NCI-H345 (cell line): ENCODE measurements around the gene ZDHHC16.
A peak's percentile ranks its signal among the peaks of the same experiment; 100 is the strongest.
"Not testable (repeated sequence)": the region's sequence is repeated elsewhere in the genome, so short reads cannot be mapped to it uniquely, and the experiment has no call there.

ENCODE experiments used
- DNase-seq: peaks from one replicate; lab custom pipeline; 2025; lab: John Stamatoyannopoulos, UW

Gene ZDHHC16

DNA sequence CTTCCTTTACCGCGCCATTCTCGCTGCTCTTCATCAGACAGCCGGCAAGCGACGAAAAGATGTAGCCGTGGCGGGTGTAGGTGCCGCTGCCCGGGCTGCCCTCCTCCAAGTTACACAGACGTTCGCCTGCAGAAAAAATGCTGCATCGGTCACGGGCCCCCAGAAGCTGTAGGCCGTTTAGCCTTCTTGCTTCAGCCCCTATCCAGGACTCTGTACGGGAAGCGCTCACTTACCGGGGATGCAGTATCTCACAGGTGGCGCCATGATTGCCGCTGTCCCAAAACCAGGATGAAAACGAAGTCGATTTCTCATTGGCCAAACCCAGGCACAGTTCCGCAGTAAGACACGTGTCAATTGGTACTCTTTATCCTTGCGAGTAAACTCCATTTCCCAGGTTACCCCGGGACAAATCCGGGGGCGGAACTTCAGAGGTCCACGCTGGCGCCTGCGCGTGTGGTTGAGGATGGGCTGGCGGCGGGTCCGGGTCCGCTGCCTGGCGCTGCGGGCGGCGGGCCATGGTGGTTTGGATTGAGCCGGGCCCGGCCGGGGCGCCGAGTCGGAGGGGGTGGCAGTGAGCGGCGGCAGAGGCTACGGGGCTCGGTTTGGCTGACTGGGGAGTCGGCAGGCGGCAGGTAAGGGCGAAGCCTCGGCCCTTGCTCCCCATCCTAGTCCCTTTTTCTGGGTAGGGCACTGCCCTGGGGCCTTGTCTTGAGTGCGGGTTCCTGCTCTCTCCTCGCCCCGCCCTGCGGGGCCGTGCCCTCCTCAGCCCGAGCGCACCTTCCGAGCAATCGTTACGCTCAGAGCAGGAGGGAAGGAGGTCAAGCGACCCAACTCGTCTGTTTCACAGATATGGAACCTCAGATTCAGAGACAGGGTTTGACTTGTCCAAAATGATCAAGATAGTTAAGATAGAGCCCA is at the start of gene ZDHHC16, which contains the start of gene EXOSC1:
ZDHHC16 (plus strand) TSS at position 454 of the 918 bp plus-strand sequence. CDS start 5,501 bp downstream, outside the sequence.
EXOSC1 (minus strand) TSS at position 285 of the 918 bp plus-strand sequence; CDS start at position 264, 21 bp downstream.
- peak; percentile 91 for DNase-seq

DNA sequence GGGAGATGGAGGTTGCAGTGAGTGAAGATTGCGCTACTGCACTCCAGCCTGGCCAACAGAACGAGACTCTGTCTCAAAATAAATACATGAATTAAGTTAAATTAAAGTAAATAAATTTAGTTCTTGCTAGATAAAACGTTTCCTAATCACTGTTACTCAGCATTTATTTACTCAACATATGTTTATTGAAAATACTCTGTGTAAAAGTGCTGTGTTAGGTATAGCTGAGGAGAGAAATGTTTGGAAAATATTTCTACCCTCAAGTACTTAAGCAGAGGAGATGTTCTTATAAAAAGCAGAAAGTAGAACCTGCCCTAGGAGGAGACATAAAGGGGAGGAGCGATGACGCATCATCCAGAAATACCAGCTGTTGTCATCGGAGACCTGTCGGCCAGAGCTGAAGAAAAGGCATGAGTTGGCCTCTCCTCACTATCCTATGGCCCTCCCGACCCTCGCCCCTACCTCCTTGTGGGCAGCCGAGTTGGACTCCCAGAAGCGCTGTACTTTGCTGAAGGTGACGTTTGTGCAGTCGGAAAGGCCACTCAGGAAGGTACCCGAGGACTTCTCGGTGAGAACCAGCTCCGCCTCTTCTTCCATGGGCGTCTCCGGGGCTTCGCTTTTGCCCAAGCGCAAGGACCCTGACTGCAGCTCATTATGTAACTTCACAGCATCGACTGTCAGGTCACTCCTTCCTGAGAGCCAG is 46.0 kb upstream of the ZDHHC16 start:
- no peak for DNase-seq

DNA sequence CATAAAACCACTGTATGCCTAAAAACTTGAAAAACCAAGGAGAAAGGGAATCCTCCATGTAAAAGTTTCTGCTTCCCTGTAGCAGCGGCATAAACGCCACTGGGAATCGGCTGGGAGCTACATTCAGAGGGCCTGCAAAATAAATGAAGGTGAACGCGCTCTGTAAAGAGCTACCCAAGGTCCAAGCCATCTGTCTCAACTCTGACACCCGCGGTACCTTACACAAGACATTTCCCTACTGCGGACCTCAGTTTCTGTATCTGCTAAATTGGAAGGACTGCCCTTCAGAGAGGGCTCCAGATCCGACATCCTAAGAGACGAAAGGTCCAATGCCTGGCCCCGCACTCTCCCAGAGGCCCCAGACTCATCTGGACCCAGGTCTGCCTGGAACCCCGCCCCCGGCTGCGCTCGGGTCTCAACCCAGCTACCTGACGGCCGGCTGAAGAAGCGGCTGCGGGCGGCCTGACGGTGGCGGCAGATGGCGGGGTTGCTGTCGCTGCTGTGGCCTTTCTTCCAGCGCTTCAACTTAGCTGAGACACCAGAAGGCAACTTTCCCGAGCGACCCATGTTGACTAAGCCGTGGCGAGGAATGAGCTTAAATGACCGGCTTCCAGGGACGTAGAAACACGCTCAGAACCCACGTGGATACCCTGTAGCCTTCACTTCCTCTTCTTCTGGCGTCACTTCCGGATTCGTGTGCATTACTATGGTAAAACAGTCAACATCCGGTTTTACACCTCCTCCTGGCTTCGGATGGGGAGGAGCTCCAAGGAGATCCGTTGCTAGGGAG is 45.1 kb upstream of the ZDHHC16 start, which contains the start of gene RRP12:
RRP12 (minus strand) TSS at position 676 of the 790 bp plus-strand sequence; CDS start at position 567, 109 bp downstream.
- peak; percentile 94 for DNase-seq

DNA sequence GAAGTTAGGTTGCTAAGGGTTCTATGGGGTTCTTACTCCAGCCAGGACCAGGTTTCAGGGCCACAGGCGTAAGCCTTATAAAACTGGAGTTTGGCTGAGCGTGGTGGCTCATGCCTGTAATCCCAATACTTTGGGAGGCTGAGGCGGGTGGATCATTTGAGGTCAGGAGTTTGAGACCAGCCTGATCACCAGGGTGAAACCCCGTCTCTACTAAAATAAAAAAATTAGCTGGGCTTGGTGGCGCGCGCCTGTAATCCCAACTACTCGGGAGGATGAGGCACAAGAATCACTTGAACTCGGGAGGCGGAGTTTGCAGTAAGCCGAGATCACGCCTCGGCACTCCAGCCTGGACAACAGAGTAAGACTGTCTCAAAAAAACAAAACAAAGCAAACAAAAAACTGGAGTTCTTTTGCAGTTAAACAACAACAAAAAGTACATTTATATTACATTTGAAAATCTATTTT is 44.5 kb upstream of the ZDHHC16 start:
- DNase-seq: no peak

DNA sequence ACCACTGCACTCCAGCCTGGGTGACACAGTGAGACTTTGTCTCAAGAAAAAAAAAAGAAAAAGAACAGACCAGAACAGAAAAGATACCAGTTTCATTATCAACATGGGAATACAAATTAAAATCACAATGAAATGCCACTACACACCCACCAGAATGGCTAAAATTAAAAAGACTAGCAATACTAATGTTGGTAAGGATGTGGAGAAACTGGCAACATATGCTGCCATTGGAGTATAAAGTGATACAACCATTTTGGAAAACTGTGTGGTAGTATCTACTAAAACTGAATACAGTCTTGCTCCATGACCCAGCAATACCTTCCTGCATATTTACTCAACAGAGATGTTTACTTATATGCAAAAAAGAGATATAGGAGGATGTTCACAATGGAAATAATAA is 41.9 kb upstream of the ZDHHC16 start:
- DNase-seq: no peak

DNA sequence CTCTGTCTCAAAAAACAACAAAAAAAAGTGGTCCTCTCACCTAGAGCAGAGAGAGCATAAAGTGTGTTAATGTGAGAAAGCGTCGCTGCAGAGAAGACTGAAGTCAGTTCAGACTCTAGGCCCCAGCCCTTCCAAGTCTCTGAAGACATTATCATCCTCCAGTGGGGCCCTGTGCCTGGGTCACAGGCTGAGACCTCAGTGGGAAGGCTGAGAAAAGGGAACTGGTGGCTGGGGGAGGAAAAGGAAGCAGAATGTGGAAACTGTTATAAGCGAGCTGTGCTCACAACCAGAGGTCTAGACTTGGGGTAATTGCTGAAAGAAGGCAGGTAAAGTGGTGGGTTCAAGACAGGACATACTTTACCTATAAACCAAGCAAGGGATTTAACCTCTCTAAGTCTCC is 39.9 kb upstream of the ZDHHC16 start:
- DNase-seq: no peak

DNA sequence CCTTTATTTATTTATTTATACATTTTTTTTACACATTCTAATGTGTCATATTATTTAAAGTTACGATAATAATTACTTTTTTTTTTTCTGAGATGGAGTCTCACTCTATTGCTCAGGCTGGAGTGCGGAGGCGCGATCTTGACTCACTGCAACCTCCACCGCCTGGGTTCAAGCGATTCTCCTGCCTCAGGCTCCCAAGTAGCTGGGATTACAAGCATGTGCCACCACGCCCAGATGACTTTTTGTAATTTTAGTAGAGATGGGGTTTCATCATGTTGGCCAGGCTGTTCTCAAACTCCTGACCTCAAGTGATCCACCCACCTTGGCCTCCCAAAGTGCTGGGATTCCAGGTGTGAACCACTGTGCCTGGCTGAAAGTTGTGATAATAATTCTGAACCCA is 39.5 kb upstream of the ZDHHC16 start:
- DNase-seq: not testable (repeated sequence)

DNA sequence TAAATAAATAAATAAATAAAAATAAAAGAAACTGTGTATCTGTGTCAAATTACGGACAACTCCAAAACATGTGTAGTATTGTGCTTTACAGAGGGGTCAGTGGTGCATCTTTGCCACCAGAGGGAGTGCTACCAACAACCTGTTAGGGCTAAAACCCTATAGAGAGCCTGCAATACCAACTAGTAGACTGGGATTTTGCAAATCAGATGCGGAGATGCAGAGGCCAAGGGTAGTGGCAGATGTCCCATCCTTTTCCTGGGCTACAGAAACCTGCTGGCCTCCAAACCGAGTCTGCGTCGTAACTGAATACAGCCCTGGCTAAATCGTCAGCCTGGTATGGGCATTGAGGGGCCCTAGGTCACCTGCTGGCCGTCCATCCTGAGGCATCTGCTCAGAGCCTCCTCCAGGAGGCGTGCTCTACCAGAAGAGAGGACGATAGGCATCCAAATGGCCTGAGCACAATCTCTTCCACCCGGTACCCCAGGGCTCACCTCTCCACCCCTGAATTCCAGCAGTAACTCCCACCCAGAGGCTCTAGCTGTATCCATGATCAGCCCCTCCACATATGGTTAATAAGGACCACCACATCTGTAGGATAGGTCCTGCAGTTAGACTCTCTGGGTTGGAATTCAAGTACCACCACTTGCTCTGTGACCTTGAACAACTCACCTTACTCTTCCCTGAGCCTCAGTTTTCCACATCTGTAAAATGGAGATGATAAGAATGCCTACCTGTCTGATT is 38.6 kb upstream of the ZDHHC16 start:
- peak; percentile 62 for DNase-seq

DNA sequence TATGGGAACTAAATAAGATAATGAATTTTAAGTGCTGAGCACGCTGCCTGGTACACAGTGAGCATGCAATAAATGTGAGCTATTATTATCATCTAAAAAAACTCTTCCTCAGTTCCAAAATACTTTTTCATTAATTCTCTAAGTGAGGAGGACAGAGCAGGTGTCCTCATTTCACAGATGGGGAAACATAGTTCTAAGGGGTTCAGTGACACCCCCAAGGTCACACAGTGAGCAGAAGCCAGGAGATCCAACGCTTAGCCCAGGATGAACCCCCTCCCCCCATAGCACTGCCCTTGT is 38.1 kb upstream of the ZDHHC16 start:
- no peak for DNase-seq

DNA sequence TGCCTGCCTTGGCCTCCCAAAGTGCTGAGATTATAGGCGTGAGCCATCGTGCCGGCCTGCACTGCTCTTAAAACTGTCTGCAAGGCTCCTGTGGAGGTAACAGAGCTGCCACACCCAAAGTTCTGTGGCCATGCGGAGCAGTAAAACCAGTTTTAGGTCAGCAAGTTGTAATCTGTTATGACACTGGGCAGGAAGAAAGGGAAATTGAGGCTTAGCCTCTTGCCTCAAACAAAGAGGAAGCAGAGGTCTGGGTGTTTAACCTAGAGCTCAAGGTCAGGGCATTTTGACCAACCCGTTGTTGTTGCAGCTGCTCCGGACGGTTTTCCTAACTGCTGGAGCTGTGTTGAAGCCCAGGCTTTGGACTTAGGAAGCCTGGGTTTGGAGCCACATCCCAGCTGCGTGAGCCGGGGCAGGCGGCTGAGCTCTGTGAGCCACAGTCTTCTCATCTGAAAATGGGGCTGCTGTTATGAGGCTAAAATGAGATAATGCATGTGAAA is 37.4 kb upstream of the ZDHHC16 start:
- no peak for DNase-seq

DNA sequence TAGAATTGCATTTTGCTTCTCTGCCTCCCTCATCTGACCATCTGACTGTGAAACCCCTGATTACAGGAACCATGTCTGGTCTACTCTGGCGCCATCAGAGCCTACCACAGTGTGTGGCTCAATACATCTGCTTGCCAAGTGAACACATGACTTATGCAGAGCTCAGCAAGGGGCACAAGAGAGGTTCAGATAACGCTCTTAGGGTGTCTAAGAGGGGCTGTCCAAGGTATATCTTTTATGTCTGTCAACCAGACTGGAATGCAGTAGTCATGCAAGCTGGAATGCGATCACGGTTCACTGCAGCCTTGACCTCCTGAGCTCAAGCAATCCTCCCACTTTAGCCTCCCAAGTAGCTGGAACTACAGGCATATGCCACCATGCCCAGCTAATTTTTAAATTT is 34.6 kb upstream of the ZDHHC16 start:
- no peak for DNase-seq

DNA sequence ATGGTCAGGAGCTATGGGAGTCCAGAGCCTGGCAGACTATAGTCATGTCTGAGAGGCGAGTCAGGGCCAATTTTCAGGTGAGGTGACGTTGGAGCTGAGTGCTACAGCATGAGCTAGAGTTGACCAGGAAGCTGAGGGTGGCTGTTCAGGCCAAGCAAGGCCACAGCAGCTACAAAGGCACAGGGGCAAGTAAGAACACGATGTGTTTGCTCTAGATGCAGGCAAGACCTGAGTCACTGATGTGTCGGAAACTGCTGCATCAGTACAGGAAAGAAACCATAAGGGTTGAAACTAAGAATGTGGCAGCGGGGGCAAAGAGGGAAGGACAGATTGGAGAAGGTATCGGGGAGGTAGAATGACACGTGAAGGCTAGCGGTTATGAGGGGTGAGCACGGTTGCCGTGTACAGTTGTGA is 33.1 kb upstream of the ZDHHC16 start:
- no peak for DNase-seq

DNA sequence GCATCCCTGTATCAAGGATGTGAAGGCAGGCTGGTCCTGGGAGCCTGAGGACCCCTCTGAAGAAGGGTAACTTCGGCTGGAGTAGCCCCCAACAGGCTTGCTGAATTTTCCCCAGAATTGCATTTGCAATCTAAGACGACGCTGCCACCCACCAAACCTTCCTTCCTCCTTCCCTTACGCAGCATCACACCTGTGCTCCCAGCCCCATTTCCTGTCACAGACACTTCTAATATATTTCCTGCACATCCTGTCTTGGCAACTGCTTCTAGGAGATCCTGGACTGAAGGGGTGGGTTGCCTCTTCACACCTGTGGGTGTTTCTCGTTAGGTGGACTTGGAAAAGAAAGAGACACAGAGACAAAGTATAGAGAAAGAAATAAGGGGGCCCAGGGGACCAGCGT is 29.4 kb upstream of the ZDHHC16 start:
- no peak for DNase-seq

DNA sequence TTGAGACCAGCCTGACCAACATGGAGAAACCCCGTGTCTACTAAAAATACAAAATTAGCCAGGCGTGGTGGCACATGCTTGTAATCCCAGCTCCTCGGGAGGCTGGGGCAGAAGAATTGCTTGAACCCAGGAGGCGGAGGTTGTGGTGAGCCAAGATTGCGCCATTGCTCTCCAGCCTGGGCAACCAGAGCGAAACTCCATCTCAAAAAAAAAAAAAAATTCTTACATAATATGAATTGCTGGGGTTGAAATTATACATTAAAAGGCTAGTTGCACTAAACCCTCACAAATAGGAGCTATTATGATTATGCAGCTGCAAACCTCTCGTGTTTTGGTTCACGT is 22.2 kb upstream of the ZDHHC16 start:
- DNase-seq: not testable (repeated sequence)

DNA sequence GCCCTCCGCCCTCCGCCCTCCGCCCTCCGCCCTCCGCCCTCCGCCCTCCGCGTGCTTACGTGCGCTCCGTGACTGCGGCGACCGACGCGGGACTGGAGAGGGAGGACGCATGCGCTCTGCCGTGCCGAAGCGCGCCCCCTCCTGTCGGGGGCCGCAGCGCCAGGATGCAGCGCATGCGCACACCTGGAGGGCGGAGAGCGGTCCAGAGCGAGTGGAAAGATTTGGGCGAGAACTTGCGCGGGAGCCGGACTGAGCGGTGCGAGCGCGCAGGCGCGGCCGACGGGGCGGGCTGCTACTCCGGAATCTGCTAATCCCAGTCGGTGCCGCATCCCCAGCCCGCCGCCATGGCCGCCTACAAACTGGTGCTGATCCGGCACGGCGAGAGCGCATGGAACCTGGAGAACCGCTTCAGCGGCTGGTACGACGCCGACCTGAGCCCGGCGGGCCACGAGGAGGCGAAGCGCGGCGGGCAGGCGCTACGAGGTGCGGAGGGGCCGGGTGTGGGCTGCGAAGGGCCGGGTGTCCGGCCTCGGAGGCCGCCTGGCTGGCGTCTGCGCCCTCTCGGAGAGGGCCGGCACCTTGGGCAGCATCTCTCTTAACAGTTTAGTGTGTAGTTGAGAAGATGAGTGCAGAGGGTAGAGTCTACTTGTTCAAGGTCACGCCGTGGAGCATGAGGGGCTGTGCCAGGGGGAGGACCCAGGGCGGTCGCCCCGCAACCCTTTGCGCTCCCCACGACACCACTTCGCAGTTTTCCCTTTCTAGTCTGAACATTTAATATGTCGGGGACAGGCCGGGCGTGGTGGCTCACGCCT is 19.8 kb upstream of the ZDHHC16 start, which contains the start of gene PGAM1:
PGAM1 (plus strand) TSS at position 228 of the 812 bp plus-strand sequence; CDS start at position 345, 117 bp downstream.
- DNase-seq: peak; percentile 91

DNA sequence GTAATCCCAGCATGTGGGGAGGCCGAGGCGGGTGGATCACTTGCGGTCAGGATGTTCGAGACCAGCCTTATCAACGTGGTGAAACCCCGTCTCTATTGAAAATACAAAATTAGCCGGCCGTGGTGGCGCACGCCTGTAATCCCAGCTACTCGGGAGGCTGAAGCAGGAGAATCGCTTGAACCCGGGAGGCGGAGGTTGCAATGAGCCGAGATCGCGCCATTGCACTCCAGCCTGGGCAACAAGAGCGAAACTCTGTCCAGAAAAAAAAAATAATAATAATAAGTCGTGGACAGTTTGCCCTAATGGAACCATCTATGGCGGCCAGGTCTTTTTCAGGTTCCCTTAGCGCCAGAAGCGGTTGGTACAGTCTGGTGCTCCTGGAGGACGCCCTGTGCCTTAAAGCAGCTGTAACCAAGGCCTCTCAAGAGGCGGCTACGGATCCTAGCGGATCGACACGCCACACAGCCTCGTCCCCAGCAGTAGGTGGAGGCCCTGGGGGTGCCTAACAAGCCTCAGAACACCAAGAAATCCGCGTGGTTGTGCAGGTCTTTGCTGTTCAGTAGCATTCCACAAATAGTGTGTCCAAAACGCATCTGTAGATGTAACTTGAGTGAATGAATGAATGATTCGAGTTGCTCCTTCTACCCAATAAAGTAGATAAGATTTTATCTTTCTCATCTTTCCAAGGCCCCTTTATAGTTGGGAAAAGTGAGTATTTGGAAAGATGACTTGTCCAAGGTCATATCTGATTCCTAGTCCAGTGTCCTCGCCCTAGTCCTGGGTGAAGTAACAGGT is 19.0 kb upstream of the ZDHHC16 start:
- DNase-seq: no peak

DNA sequence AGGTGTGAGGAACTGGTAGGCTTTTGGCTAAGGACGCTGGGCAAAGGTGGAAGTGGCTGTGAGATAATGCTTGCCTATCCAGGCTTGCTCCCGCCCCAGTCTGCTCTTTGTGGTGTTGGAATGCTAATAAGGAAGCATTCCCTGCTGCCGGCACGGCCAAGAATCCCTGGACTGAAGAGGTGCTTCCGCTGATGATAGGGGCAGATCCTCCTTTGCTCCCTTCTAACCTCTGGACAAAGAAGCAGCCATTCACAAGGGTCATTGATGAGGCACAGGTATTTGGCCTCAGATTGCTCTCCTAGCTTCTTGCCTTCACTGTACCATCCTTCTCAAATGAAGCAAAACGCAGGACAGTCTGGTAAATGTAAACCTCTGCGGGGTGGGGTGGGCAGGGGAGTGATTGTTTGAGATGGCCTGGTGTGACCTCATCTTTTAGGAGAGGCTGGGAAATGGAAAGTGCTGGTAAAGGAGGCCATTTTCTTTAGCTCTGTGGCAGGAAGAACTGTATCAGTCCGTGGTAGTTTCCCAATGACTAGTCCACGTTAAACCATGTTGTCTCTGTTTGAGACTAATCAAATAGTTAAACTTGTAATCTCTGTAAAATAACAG is 18.3 kb upstream of the ZDHHC16 start:
- no peak for DNase-seq

DNA sequence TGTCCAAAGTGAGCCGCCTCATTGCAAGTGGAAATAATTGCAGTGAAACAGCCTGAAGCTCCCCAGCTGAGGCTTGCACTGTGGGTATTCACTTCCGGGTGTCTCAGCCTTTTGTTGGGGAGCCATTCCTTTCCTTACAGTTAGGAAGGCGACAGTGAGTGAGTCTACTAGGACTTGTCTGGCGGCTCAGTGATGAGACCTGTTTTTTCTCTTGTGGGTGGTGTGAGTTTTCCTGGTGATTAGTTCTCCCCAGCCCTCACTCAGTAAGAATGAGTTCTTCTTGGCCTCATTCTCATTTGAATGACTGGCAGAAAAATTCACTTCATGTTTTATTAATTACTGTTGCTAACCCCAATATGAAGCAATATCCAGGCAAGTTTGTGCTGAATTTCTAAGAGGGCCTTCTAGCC is 17.4 kb upstream of the ZDHHC16 start:
- no peak for DNase-seq

DNA sequence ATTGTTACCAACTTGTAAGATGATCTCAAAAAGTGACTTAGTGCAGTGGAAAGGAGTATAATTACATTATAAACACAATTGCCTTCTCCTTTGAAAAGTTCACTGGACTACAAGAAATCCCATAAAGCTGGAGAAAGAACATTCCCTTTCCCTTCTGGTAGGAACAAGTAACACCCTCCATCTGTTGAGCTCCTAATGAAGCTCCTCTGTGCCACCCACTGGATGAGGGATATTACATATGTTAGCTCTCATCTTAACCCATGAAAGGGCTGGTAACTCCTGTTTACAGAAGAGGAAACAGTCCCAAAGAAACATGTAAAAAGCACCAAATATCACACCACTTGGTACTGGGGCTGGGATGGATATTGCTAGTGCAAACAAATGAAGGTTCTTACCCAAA is 11.9 kb upstream of the ZDHHC16 start:
- no peak for DNase-seq
